ENCODE results near the gene ELP4.

ELP4 gene

GRCh38 chr11:31815711-31816467 lies 306.3 kb downstream of the ELP4 start:
- Histone ChIP-seq H3K4me3 (ENCODE audit: low read length, poor library complexity, severe bottlenecking) (no peak overlapping the region), H3K9me3 (ENCODE audit: insufficient read depth, low read depth, low read length) (no peaks in the 10 kb centered on the region), H3K36me3 (ENCODE audit: insufficient read depth, low read length) (no peaks in the 10 kb centered on the region), H3K27me3 (ENCODE audit: insufficient read depth, low read length, poor library complexity, severe bottlenecking) (no peaks in the 10 kb centered on the region), H3K79me2 (ENCODE audit: insufficient read depth, low read length) (no peaks in the 10 kb centered on the region), H3F3A (ENCODE audit: low read depth) (no peaks in the 10 kb centered on the region), H2AFZ (ENCODE audit: low read length) (no peak overlapping the region), H3K4me2 (ENCODE audit: low read depth, low read length, poor library complexity, severe bottlenecking) (no peak overlapping the region), H4K20me1 (ENCODE audit: insufficient read depth, low read length, poor library complexity, severe bottlenecking) (no peaks in the 10 kb centered on the region), H3K4me1 (ENCODE audit: insufficient read depth, low read length, poor library complexity, severe bottlenecking) (no peaks in the 10 kb centered on the region), H3K9me2 (replicated peaks; ENCODE audit: low read depth, low read length) (no peaks in the 10 kb centered on the region), H3K9ac (ENCODE audit: low read depth, low read length, poor library complexity, severe bottlenecking) (no peak overlapping the region)
- TF ChIP-seq CTCF (conservative IDR thresholded peaks at IDR 0.05; ENCODE audit: low read length) = no peak
- no peak for TF ChIP-seq EZH2phosphoT487 (IDR thresholded peaks at IDR 0.05; ENCODE audit: borderline replicate concordance)

GRCh38 chr11:31816468-31817053 lies 307.0 kb downstream of the ELP4 start:
- no peak overlapping the region for H3K4me2 ChIP-seq (ENCODE audit: low read depth, low read length, poor library complexity, severe bottlenecking)
- TF ChIP-seq CTCF (conservative IDR thresholded peaks at IDR 0.05; ENCODE audit: low read length) (no peak), EZH2phosphoT487 (IDR thresholded peaks at IDR 0.05; ENCODE audit: borderline replicate concordance) (no peak)
- no peaks in the 10 kb centered on the region for H3K36me3 ChIP-seq (ENCODE audit: insufficient read depth, low read length)

GRCh38 chr11:31817054-31817620 lies 307.6 kb downstream of the ELP4 start:
- TF ChIP-seq EZH2phosphoT487 (IDR thresholded peaks at IDR 0.05; ENCODE audit: borderline replicate concordance) (no peak), CTCF (conservative IDR thresholded peaks at IDR 0.05; ENCODE audit: low read length) (no peak)
- no peaks in the 10 kb centered on the region for H3K27me3 ChIP-seq (ENCODE audit: insufficient read depth, low read length, poor library complexity, severe bottlenecking)
- no peaks in the 10 kb centered on the region for H4K20me1 ChIP-seq (ENCODE audit: insufficient read depth, low read length, poor library complexity, severe bottlenecking)
- no peak overlapping the region for H3K4me2 ChIP-seq (ENCODE audit: low read depth, low read length, poor library complexity, severe bottlenecking)
- no peaks in the 10 kb centered on the region for H3F3A ChIP-seq (ENCODE audit: low read depth)
- H3K9ac ChIP-seq (ENCODE audit: low read depth, low read length, poor library complexity, severe bottlenecking) = no peak overlapping the region
- H3K79me2 ChIP-seq (ENCODE audit: insufficient read depth, low read length) = no peaks in the 10 kb centered on the region
- no peaks in the 10 kb centered on the region for H3K36me3 ChIP-seq (ENCODE audit: insufficient read depth, low read length)
- no peaks in the 10 kb centered on the region for H3K9me2 ChIP-seq (replicated peaks; ENCODE audit: low read depth, low read length)
- no peak overlapping the region for H3K4me3 ChIP-seq (ENCODE audit: low read length, poor library complexity, severe bottlenecking)
- no peaks in the 10 kb centered on the region for H3K9me3 ChIP-seq (ENCODE audit: insufficient read depth, low read depth, low read length)
- H2AFZ ChIP-seq (ENCODE audit: low read length) = no peak overlapping the region
- H3K4me1 ChIP-seq (ENCODE audit: insufficient read depth, low read length, poor library complexity, severe bottlenecking) = no peaks in the 10 kb centered on the region

More at GRCh38 chr11:31816468-31817053, 307.0 kb downstream of the ELP4 start:
- no peaks in the 10 kb centered on the region for H3K9me2 ChIP-seq (replicated peaks; ENCODE audit: low read depth, low read length)
- no peaks in the 10 kb centered on the region for H3K4me1 ChIP-seq (ENCODE audit: insufficient read depth, low read length, poor library complexity, severe bottlenecking)
- H3K9ac ChIP-seq (ENCODE audit: low read depth, low read length, poor library complexity, severe bottlenecking) = no peak overlapping the region
- H3K9me3 ChIP-seq (ENCODE audit: insufficient read depth, low read depth, low read length) = no peaks in the 10 kb centered on the region
- H3K79me2 ChIP-seq (ENCODE audit: insufficient read depth, low read length) = no peaks in the 10 kb centered on the region
- no peaks in the 10 kb centered on the region for H3F3A ChIP-seq (ENCODE audit: low read depth)
- no peak overlapping the region for H2AFZ ChIP-seq (ENCODE audit: low read length)
- no peaks in the 10 kb centered on the region for H3K27me3 ChIP-seq (ENCODE audit: insufficient read depth, low read length, poor library complexity, severe bottlenecking)
- H4K20me1 ChIP-seq (ENCODE audit: insufficient read depth, low read length, poor library complexity, severe bottlenecking) = no peaks in the 10 kb centered on the region
- H3K4me3 ChIP-seq (ENCODE audit: low read length, poor library complexity, severe bottlenecking) = no peak overlapping the region
